ENCODE measurements around the gene IMP4.
A peak's percentile ranks its signal among the peaks of the same experiment; 100 is the strongest.

GRCh38 chr2:130370490-130370889 lies 27.8 kb downstream of the IMP4 start:
- TF ChIP-seq POLR2A (IDR thresholded peaks at IDR 0.05; ENCODE audit: low read depth, low read length) (no peak), SPI1 (IDR thresholded peaks at IDR 0.05; ENCODE audit: low read depth, low read length) (0 out of 2 replicates have a peak, but pooled peaks have one; percentile 18), TAF1 (IDR thresholded peaks at IDR 0.05; ENCODE audit: low read depth, low read length) (no peak), POLR2AphosphoS5 (IDR thresholded peaks at IDR 0.05; ENCODE audit: low read depth, low read length) (no peak)
